ENCODE measurements around the gene TNKS2. TPM values are rescaled to one million over a fixed set of nuclear protein-coding genes. Genes with fewer than 3 reads are reported as not detected.

The TNKS2 gene
- total RNA-seq, 4 donors from 2014 or later = 40.5 to 70.0 (median 57.4) TPM

DNA sequence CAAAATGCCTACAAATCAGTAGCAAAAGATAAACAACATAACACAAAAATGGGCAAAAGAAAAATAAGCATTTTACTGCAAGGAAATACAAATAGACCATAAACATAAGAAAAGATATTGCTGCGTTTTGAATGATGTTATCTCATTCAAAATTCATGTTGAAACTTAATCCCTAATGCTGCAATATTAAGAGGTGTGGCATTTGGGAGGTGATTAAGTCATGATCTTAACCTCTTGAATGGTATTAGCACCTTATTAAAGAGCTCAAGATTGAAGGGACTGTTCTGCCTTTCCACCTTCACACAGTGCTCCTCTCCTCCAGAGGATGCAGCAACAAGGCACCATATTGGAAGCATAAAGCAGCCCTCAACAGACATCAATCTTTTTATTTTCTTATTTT is 12.4 kb upstream of the TNKS2 start:
- no peak for TF ChIP-seq POLR2A (IDR thresholded peaks at IDR 0.05)
- TF ChIP-seq, protein P1, sequence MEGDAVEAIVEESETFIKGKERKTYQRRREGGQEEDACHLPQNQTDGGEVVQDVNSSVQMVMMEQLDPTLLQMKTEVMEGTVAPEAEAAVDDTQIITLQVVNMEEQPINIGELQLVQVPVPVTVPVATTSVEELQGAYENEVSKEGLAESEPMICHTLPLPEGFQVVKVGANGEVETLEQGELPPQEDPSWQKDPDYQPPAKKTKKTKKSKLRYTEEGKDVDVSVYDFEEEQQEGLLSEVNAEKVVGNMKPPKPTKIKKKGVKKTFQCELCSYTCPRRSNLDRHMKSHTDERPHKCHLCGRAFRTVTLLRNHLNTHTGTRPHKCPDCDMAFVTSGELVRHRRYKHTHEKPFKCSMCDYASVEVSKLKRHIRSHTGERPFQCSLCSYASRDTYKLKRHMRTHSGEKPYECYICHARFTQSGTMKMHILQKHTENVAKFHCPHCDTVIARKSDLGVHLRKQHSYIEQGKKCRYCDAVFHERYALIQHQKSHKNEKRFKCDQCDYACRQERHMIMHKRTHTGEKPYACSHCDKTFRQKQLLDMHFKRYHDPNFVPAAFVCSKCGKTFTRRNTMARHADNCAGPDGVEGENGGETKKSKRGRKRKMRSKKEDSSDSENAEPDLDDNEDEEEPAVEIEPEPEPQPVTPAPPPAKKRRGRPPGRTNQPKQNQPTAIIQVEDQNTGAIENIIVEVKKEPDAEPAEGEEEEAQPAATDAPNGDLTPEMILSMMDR (IDR thresholded peaks at IDR 0.05) = no peak
- intact Hi-C loops (cut with DNase I; ENCODE audit: low total_unique reads) = no loop called here
- WGBS, 2 donors = 47 to 48% methylated on average over 1 of the region's 1 CpG
- no peak overlapping the region for H3K4me3 ChIP-seq (ENCODE audit: low read depth, poor library complexity, severe bottlenecking)
- no peak for DNase-seq (ENCODE audit: low spot score in 2 of 2)

DNA sequence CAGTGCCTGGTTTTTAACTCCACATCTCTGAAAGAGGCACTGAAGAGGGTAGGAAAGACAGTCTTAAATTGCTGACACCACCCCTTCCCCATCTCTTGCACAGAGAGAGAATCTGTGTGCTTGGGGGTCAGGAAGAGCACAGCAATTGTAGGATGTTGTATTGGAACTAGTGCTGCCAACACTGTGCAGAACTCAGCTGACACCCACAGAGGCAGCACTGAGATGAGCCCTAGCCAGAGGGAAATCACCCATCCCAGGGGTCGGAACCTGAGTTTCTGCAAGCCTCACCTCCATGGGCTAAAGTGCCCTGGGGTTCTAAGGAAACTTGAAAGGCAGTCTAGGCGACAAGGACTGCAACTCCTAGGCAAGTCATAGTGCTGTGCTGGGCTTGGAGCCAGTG is 11.0 kb upstream of the TNKS2 start:
- no peak for TF ChIP-seq POLR2A (IDR thresholded peaks at IDR 0.05)
- TF ChIP-seq, protein P1 (IDR thresholded peaks at IDR 0.05) = no peak
- intact Hi-C loops (cut with DNase I; ENCODE audit: low total_unique reads) = no loop called here
- no peak for DNase-seq (ENCODE audit: low spot score in 2 of 2)
- H3K4me3 ChIP-seq (ENCODE audit: low read depth, poor library complexity, severe bottlenecking) = no peak overlapping the region
- WGBS, 2 donors = 58 to 66% methylated on average over 2 of the region's 2 CpGs

DNA sequence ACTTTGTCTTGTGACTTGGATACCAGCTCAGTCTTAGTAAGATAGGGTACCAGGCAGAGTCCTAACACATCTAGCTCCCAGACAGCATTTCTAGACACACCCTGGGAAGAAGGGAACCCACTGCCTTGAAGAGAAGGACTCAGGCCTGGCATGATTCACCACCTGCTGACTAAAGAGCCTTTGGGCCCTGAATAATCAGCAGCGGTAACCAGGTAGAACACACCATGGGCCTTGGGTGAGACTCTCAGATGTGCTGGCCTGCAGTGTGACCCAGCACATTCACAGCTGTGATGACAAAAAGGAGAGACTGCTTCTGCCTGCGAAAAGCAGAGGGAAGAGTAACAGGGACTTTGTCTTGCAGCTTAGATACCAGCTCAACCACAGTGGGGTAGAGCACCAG is 10.4 kb upstream of the TNKS2 start:
- WGBS, 2 donors = 74 to 82% methylated on average over 2 of the region's 2 CpGs
- intact Hi-C loops (cut with DNase I; ENCODE audit: low total_unique reads) = no loop called here
- TF ChIP-seq, protein P1 (IDR thresholded peaks at IDR 0.05) = no peak
- TF ChIP-seq POLR2A (IDR thresholded peaks at IDR 0.05) = no peak
- H3K4me3 ChIP-seq (ENCODE audit: low read depth, poor library complexity, severe bottlenecking) = no peak overlapping the region
- DNase-seq (ENCODE audit: low spot score in 2 of 2) = no peak

DNA sequence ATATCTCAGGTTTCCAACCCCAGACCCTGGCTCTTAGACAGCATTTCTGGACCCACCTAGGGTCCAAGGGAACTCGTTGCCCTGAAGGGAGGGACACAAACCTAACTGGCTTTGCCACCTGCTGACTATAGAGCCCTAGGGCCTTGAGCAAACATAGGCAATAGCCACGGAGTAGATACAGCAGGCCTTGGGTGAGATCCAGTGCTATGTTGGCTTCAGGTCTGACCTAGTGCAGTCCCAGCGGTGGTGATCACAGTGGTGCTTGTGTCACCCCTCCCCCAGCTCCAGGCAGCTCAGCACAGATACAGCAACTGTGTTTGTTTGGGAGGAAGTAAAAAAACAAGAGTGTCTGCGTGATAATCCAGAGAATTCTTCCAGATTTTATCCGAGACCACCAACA is 9.7 kb upstream of the TNKS2 start:
- intact Hi-C loops (cut with DNase I; ENCODE audit: low total_unique reads) = no loop called here
- TF ChIP-seq POLR2A (IDR thresholded peaks at IDR 0.05) = no peak
- TF ChIP-seq, protein P1 (IDR thresholded peaks at IDR 0.05) = no peak
- DNase-seq (ENCODE audit: low spot score in 2 of 2) = no peak
- WGBS, 2 donors = 57 to 73% methylated on average over 5 of the region's 5 CpGs
- no peak overlapping the region for H3K4me3 ChIP-seq (ENCODE audit: low read depth, poor library complexity, severe bottlenecking)

DNA sequence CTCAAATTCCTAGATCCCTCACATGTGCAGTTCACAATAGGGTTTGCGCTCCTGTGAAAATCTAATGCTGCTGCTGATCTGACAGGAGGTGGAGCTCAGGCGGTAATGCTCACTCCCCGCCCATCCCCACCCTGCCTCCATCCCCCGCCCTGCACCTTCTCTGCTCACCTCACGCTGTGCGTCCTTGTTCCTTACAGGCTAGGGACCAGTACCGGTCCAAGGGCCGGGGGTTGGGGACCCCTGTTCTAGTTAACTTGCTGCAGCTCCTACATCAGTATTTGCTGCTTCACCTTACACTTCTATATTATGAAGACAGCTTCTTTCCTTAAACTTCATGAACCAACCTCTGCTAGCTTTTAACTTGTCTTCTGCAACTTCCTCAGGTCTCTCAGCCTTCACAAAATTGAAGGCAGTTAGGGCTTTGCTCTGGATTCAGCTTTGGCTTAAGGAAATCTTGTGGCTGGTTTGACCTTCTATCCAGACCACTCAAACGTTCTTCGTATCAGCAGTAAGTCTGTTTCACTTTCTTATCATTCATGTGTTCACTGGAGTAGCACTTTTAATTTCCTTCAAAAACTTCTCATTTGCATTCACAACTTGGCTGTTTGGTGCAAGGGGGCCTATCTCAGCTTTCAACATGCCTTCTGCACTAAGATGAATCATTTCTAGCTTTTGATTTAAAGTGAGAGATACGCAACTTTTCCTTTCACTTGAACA is 1.7 kb upstream of the TNKS2 start:
- intact Hi-C loops (cut with DNase I; ENCODE audit: low total_unique reads) = no loop called here
- no peak overlapping the region for H3K4me3 ChIP-seq (ENCODE audit: low read depth, poor library complexity, severe bottlenecking)
- WGBS, 2 donors = 16 to 19% methylated on average over 11 of the region's 11 CpGs
- no peak for DNase-seq (ENCODE audit: low spot score in 2 of 2)
- no peak for TF ChIP-seq POLR2A (IDR thresholded peaks at IDR 0.05)
- TF ChIP-seq, protein P1 (IDR thresholded peaks at IDR 0.05) = no peak
